ENCODE measurements around the gene PTGIS.

- TF ChIP-seq CTCF (IDR thresholded peaks at IDR 0.05), result no peak
- TF ChIP-seq EZH2 (IDR thresholded peaks at IDR 0.05; ENCODE audit: borderline replicate concordance, insufficient read depth, low read depth, low read length, poor library complexity, severe bottlenecking), result no peak
Observed at GRCh38 chr20:49585585-49586245, 17.8 kb upstream of the PTGIS start.
